HepG2 (cell line): ENCODE data around the gene PAK1IP1. TPM values are rescaled to one million over a fixed set of nuclear protein-coding genes. Genes with fewer than 3 reads are reported as not detected.

Experiments
- CCDC6 ChIP-seq: sonication (generic); formaldehyde crosslinking; IDR thresholded peaks from 2 replicates; pipeline ENCODE4 v1.8.1; 2022; ENCODE audit warnings: mild to moderate bottlenecking, missing genetic modification reagents, moderate library complexity
- CERS6 ChIP-seq: sonication (generic); formaldehyde crosslinking; IDR thresholded peaks from 2 replicates; pipeline ENCODE4 v1.5.0; 2020; ENCODE audit warnings: missing genetic modification reagents
- GATAD1 ChIP-seq: IDR thresholded peaks from 2 replicates; pipeline ENCODE4 v1.6.1; 2016; ENCODE audit warnings: missing genetic modification reagents, missing compliant biosample characterization
- HMGXB4 ChIP-seq, 2 experiments: sonication (generic) in 1 of 2; formaldehyde crosslinking in 1 of 2; IDR thresholded peaks; 2 replicates each; pipeline versions ENCODE4 v1.4.0 to v1.6.1; 2018 to 2020; ENCODE audit warnings: missing genetic modification reagents in 2 of 2, borderline replicate concordance in 1 of 2, low read depth in 1 of 2, mild to moderate bottlenecking in 1 of 2, missing biosample characterization in 1 of 2
- MIXL1 ChIP-seq: IDR thresholded peaks from 2 replicates; pipeline ENCODE4 v1.6.1; 2016
- MYC ChIP-seq: sonication (generic); formaldehyde crosslinking; IDR thresholded peaks from 2 replicates; pipeline ENCODE4 v1.9.0; 2021; ENCODE audit warnings: missing genetic modification reagents, borderline replicate concordance
- NONO ChIP-seq, 2 experiments: fragments of 450-650 bp in 1 of 2; sonication (generic) in 1 of 2; formaldehyde crosslinking in 1 of 2; IDR thresholded peaks in 1 of 2; conservative IDR thresholded peaks in 1 of 2; 2 replicates each; pipeline versions ENCODE4 v1.6.1 to v1.8.0; 2017 to 2022; ENCODE audit warnings: mild to moderate bottlenecking in 1 of 2, missing genetic modification reagents in 1 of 2, moderate library complexity in 1 of 2
- PHB2 ChIP-seq: fragments of 450-650 bp; IDR thresholded peaks from 2 replicates; pipeline ENCODE4 v1.6.1; 2018; ENCODE audit not compliant: partially characterized antibody
- PHF20 ChIP-seq: sonication (generic); formaldehyde crosslinking; IDR thresholded peaks from 2 replicates; pipeline ENCODE4 v1.5.0; 2020; ENCODE audit warnings: mild to moderate bottlenecking, missing genetic modification reagents
- POLR2A ChIP-seq, 2 experiments: IDR thresholded peaks; 2 replicates each; pipeline ENCODE4 v1.6.1; 2011; ENCODE audit warnings: low read depth in 2 of 2, low read length in 2 of 2, mild to moderate bottlenecking in 1 of 2, moderate library complexity in 1 of 2; ENCODE audit not compliant: insufficient read depth in 1 of 2
- TBP ChIP-seq: sonication (generic); formaldehyde crosslinking; IDR thresholded peaks from 2 replicates; pipeline ENCODE4 v1.5.0; 2020; ENCODE audit warnings: missing genetic modification reagents
- TERF1 ChIP-seq: sonication (generic); formaldehyde crosslinking; IDR thresholded peaks from 2 replicates; pipeline ENCODE4 v1.8.0; 2022; ENCODE audit warnings: mild to moderate bottlenecking, missing genetic modification reagents, moderate library complexity
- ZNF563 ChIP-seq: sonication (generic); formaldehyde crosslinking; IDR thresholded peaks from 2 replicates; pipeline ENCODE4 v1.8.0; 2022; ENCODE audit warnings: mild to moderate bottlenecking, moderate library complexity, missing genetic modification reagents
- ZNF724P ChIP-seq: sonication (generic); formaldehyde crosslinking; IDR thresholded peaks from 2 replicates; pipeline ENCODE4 v1.8.0; 2022; ENCODE audit warnings: missing genetic modification reagents, borderline replicate concordance
- ZNF766 ChIP-seq: sonication (generic); formaldehyde crosslinking; IDR thresholded peaks from 2 replicates; pipeline ENCODE4 v1.5.0; 2020; ENCODE audit warnings: missing genetic modification reagents, borderline replicate concordance
- polyA plus RNA-seq, 8 experiments: library from polyadenylated mRNA; depleted of rRNA in 3 of 8; stranded (reverse) in 7 of 8; unstranded in 1 of 8; fragments of >200 nt; fragmentation: Illumina TruSeq in 4 of 8; extraction: Trizol in 4 of 8; gene quantifications; 2 replicates each; pipeline versions ENCODE4 v1.2.1 to v1.2.3, GENCODE V29; 2011 to 2016; ENCODE audit warnings: low read depth in 4 of 8, missing spikeins in 1 of 8, mixed read lengths in 1 of 8; ENCODE audit not compliant: insufficient read depth in 1 of 8
- total RNA-seq, 5 experiments: library from RNA; depleted of rRNA; stranded (reverse); fragments of >200 nt; fragmentation: Illumina TruSeq; extraction: Trizol; gene quantifications; 2 replicates each; pipeline ENCODE4 v1.2.3, GENCODE V29; 2016; ENCODE audit warnings: low read depth in 1 of 5
- TF ChIP-seq, protein P1 (sequence below): sonication (generic); formaldehyde crosslinking; IDR thresholded peaks from 2 replicates; pipeline ENCODE4 v1.5.0; 2020; ENCODE audit warnings: mild to moderate bottlenecking, missing genetic modification reagents, borderline replicate concordance
- TF ChIP-seq, protein P2 (sequence below): sonication (generic); formaldehyde crosslinking; IDR thresholded peaks from 2 replicates; pipeline ENCODE4 v1.5.0; 2020; ENCODE audit warnings: mild to moderate bottlenecking, missing genetic modification reagents, borderline replicate concordance

PAK1IP1 gene
- total and polyA plus RNA-seq, 2 of the 13 experiments (the other 11 are each of a cell fraction or from before 2014, with no cell fraction given) = 23.4 to 66.2 TPM

- TF ChIP-seq, protein P1, sequence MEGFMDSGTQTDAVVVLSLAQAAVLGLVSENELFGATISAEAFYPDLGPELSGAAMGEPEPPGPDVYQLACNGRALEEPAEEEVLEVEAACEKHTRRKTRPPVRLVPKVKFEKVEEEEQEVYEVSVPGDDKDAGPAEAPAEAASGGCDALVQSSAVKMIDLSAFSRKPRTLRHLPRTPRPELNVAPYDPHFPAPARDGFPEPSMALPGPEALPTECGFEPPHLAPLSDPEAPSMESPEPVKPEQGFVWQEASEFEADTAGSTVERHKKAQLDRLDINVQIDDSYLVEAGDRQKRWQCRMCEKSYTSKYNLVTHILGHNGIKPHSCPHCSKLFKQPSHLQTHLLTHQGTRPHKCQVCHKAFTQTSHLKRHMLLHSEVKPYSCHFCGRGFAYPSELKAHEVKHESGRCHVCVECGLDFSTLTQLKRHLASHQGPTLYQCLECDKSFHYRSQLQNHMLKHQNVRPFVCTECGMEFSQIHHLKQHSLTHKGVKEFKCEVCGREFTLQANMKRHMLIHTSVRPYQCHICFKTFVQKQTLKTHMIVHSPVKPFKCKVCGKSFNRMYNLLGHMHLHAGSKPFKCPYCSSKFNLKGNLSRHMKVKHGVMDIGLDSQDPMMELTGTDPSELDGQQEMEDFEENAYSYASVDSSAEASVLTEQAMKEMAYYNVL (CRISPR knock-in tag) = no peak
- peak; percentile 3 to 64; a peak in 3 of 4 replicates for TF ChIP-seq POLR2A (IDR thresholded peaks at IDR 0.05; ENCODE audit: insufficient read depth in 1 of 2, low read depth in 2 of 2, low read length in 2 of 2)
- peak; percentile 44; the same call in 1 of the 2 replicates for TF ChIP-seq CCDC6 (CRISPR knock-in tag)
- TF ChIP-seq CERS6 = peak; percentile 87
- no peak for TF ChIP-seq MIXL1 (CRISPR knock-in tag)
- TF ChIP-seq NONO (IDR thresholded peaks at IDR 0.05) = no peak
- peak; percentile 16; the same call in 1 of the 2 replicates for TF ChIP-seq NONO (CRISPR knock-in tag; conservative IDR thresholded peaks at IDR 0.05)
- TF ChIP-seq PHB2 = no peak
- TF ChIP-seq ZNF724P (CRISPR knock-in tag) = peak; percentile 69; the same call in 1 of the 2 replicates
- 0 out of 2 replicates have a peak, but pooled peaks have one; percentile 35 for TF ChIP-seq ZNF766 (CRISPR knock-in tag)
- 0 out of 2 replicates have a peak, but pooled peaks have one; percentile 4 for TF ChIP-seq GATAD1
- peak; percentile 51; the same call in 1 of the 2 replicates for TF ChIP-seq MYC (CRISPR knock-in tag)
- TF ChIP-seq HMGXB4 (CRISPR knock-in tag; IDR thresholded peaks at IDR 0.05; ENCODE audit: borderline replicate concordance in 1 of 2, low read depth in 1 of 2) = peak; percentile 72 to 77; a peak in 2 of 4 replicates
- 0 out of 2 replicates have a peak, but pooled peaks have one; percentile 42 for TF ChIP-seq ZNF563 (CRISPR knock-in tag)
- 0 out of 2 replicates have a peak, but pooled peaks have one; percentile 49 for TF ChIP-seq TBP (CRISPR knock-in tag)
- TF ChIP-seq, protein P2, sequence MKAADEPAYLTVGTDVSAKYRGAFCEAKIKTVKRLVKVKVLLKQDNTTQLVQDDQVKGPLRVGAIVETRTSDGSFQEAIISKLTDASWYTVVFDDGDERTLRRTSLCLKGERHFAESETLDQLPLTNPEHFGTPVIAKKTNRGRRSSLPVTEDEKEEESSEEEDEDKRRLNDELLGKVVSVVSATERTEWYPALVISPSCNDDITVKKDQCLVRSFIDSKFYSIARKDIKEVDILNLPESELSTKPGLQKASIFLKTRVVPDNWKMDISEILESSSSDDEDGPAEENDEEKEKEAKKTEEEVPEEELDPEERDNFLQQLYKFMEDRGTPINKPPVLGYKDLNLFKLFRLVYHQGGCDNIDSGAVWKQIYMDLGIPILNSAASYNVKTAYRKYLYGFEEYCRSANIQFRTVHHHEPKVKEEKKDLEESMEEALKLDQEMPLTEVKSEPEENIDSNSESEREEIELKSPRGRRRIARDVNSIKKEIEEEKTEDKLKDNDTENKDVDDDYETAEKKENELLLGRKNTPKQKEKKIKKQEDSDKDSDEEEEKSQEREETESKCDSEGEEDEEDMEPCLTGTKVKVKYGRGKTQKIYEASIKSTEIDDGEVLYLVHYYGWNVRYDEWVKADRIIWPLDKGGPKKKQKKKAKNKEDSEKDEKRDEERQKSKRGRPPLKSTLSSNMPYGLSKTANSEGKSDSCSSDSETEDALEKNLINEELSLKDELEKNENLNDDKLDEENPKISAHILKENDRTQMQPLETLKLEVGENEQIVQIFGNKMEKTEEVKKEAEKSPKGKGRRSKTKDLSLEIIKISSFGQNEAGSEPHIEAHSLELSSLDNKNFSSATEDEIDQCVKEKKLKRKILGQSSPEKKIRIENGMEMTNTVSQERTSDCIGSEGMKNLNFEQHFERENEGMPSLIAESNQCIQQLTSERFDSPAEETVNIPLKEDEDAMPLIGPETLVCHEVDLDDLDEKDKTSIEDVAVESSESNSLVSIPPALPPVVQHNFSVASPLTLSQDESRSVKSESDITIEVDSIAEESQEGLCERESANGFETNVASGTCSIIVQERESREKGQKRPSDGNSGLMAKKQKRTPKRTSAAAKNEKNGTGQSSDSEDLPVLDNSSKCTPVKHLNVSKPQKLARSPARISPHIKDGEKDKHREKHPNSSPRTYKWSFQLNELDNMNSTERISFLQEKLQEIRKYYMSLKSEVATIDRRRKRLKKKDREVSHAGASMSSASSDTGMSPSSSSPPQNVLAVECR (CRISPR knock-in tag) = 0 out of 2 replicates have a peak, but pooled peaks have one; percentile 27
- peak; percentile 47; the same call in 1 of the 2 replicates for TF ChIP-seq PHF20 (CRISPR knock-in tag)
- TF ChIP-seq TERF1 = no peak
Measured at GRCh38 chr6:10720265-10720959, 25.6 kb downstream of the PAK1IP1 start (continued).
